ENCODE data around the gene GORASP1. TPM values are rescaled to one million over a fixed set of nuclear protein-coding genes. Genes with fewer than 3 reads are reported as not detected.

GORASP1 gene
- total and polyA plus RNA-seq, 2 experiments from 2014 or later = 69.3 to 135 TPM

DNA sequence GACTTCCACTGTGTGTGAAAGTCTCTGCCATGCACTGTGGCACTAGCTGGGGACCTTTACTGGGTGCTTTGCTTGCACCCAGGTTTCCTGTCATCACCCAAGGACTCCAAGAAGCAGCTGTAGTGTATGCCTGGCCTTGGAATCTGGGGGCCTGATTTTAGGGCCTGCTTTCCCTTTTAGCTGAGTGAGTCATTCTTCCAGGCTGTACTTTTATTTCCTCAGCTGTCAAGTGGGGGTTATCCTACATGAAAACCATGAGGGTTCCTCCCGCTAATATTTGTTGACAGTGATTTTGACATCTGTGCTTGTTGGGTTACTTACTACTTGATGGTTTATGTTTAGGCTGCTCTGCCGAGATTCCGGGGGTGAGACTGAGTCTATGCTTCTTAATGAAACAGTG is 18.5 kb downstream of the GORASP1 start:
- peaks cover 63% of the 10 kb centered on the region for H3K36me3 ChIP-seq
- H3K4me1 ChIP-seq (ENCODE audit: low read depth) = no peaks in the 10 kb centered on the region
- no peak overlapping the region for H3K4me3 ChIP-seq
- no peak for DNase-seq (ENCODE audit: low read depth in 1 of 2, low spot score in 1 of 2)
- TF ChIP-seq, protein P1, sequence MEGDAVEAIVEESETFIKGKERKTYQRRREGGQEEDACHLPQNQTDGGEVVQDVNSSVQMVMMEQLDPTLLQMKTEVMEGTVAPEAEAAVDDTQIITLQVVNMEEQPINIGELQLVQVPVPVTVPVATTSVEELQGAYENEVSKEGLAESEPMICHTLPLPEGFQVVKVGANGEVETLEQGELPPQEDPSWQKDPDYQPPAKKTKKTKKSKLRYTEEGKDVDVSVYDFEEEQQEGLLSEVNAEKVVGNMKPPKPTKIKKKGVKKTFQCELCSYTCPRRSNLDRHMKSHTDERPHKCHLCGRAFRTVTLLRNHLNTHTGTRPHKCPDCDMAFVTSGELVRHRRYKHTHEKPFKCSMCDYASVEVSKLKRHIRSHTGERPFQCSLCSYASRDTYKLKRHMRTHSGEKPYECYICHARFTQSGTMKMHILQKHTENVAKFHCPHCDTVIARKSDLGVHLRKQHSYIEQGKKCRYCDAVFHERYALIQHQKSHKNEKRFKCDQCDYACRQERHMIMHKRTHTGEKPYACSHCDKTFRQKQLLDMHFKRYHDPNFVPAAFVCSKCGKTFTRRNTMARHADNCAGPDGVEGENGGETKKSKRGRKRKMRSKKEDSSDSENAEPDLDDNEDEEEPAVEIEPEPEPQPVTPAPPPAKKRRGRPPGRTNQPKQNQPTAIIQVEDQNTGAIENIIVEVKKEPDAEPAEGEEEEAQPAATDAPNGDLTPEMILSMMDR (IDR thresholded peaks at IDR 0.05; ENCODE audit: low read depth, low read length) = no peak
- no peaks in the 10 kb centered on the region for H3K27me3 ChIP-seq
- peak overlapping the region; percentile 46 for H3K27ac ChIP-seq
- H3K9me3 ChIP-seq (ENCODE audit: low read depth) = no peaks in the 10 kb centered on the region

DNA sequence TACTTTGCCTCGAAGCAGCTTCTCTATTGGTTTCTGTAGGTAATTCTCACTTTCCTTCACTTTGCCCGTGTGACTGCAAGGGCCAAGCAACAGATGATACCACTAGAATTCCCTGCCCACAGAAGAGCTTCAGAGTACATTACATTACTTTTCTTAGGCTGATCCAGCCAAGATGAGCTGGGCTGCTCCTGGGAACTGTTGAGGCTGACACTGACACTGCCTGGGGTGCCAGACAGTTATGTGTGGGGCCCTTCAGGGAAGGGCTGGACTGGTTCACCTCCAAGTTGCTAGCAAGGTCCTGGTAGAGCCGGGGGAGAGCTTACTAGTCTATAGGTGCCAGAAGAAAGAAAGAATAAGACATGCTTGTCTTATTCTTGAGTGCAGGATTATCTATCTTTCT is 19.0 kb downstream of the GORASP1 start:
- peaks cover 59% of the 10 kb centered on the region for H3K36me3 ChIP-seq
- peak overlapping the region; percentile 46 for H3K27ac ChIP-seq
- H3K4me1 ChIP-seq (ENCODE audit: low read depth) = no peaks in the 10 kb centered on the region
- no peaks in the 10 kb centered on the region for H3K27me3 ChIP-seq
- H3K9me3 ChIP-seq (ENCODE audit: low read depth) = no peaks in the 10 kb centered on the region
- no peak overlapping the region for H3K4me3 ChIP-seq
- DNase-seq (ENCODE audit: low read depth in 1 of 2, low spot score in 1 of 2) = no peak
- TF ChIP-seq, protein P1 (IDR thresholded peaks at IDR 0.05; ENCODE audit: low read depth, low read length) = no peak

- Histone ChIP-seq H3K27me3 (no peaks in the 10 kb centered on the region), H3K27ac (no peak overlapping the region), H3K4me1 (ENCODE audit: low read depth) (no peaks in the 10 kb centered on the region), H3K4me3 (no peak overlapping the region), H3K9me3 (ENCODE audit: low read depth) (no peaks in the 10 kb centered on the region), H3K36me3 (peaks cover 48% of the 10 kb centered on the region)
- DNase-seq (ENCODE audit: low read depth in 1 of 2, low spot score in 1 of 2) = no peak
- TF ChIP-seq, protein P1 (IDR thresholded peaks at IDR 0.05; ENCODE audit: low read depth, low read length) = no peak
Measured at GRCh38 chr3:39086144-39086543, 21.3 kb downstream of the GORASP1 start.

GRCh38 chr3:39082666-39083313 is 24.6 kb downstream of the GORASP1 start:
- no peak overlapping the region for H3K4me3 ChIP-seq
- TF ChIP-seq, protein P1 (IDR thresholded peaks at IDR 0.05; ENCODE audit: low read depth, low read length) = no peak
- DNase-seq (ENCODE audit: low read depth in 1 of 2, low spot score in 1 of 2) = no peak
- H3K9me3 ChIP-seq (ENCODE audit: low read depth) = no peaks in the 10 kb centered on the region
- H3K27me3 ChIP-seq = no peaks in the 10 kb centered on the region
- H3K27ac ChIP-seq = no peak overlapping the region
- H3K4me1 ChIP-seq (ENCODE audit: low read depth) = no peaks in the 10 kb centered on the region
- H3K36me3 ChIP-seq = peaks cover 31% of the 10 kb centered on the region

DNA sequence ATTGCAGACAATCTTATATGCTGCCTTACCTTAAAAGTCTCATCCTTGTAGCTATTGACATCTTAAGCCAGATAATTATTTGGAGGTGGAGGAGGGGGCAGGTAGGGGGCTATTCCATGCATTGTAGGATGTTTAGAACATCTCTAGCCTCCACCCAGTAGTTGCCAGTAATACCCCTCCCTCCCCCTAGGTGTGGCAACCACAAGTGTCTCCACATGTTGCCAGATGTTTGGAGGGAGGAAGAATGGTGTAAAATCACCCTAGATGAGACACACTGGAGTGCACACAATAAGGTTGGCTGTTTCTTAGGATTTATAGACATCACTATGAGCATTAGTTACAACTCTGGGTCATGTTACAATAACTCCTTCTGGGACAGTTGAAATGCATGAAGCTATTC is 27.4 kb downstream of the GORASP1 start:
- Histone ChIP-seq H3K9me3 (ENCODE audit: low read depth) (no peaks in the 10 kb centered on the region), H3K36me3 (peaks cover 42% of the 10 kb centered on the region), H3K4me3 (no peak overlapping the region), H3K4me1 (ENCODE audit: low read depth) (no peaks in the 10 kb centered on the region), H3K27me3 (no peaks in the 10 kb centered on the region), H3K27ac (no peak overlapping the region)
- DNase-seq (ENCODE audit: low read depth in 1 of 2, low spot score in 1 of 2) = no peak
- TF ChIP-seq, protein P1 (IDR thresholded peaks at IDR 0.05; ENCODE audit: low read depth, low read length) = no peak
